HepG2 (cell line): ENCODE results near the gene PIEZO1.

Experiments used
- FOXK1 ChIP-seq: sonication (generic); formaldehyde crosslinking; IDR thresholded peaks from 2 replicates; pipeline ENCODE4 v1.4.0; 2020; ENCODE audit warnings: low read depth, missing genetic modification reagents, borderline replicate concordance
- HNRNPK ChIP-seq: fragments of 200-400 bp; formaldehyde crosslinking; IDR thresholded peaks from 2 replicates; pipeline ENCODE4 v1.6.1; 2018; ENCODE audit warnings: low read length, low read depth, moderate library complexity, mild to moderate bottlenecking; ENCODE audit not compliant: poor library complexity, severe bottlenecking
- IKZF1 ChIP-seq: fragments of 450-650 bp; IDR thresholded peaks from 2 replicates; pipeline ENCODE4 v1.7.1; 2016
- JUND ChIP-seq: sonication (generic); formaldehyde crosslinking; IDR thresholded peaks from 2 replicates; pipeline ENCODE4 v1.8.0; 2022; ENCODE audit warnings: mild to moderate bottlenecking, missing genetic modification reagents
- NR1H2 ChIP-seq: sonication (generic); formaldehyde crosslinking; IDR thresholded peaks from 2 replicates; pipeline ENCODE4 v1.8.1; 2022; ENCODE audit warnings: low read depth, missing genetic modification reagents, borderline replicate concordance
- NR2C2 ChIP-seq: sonication (generic); formaldehyde crosslinking; IDR thresholded peaks from 2 replicates; pipeline ENCODE4 v1.4.0; 2020; ENCODE audit warnings: missing genetic modification reagents, mild to moderate bottlenecking, moderate library complexity, borderline replicate concordance
- SAP130 ChIP-seq: IDR thresholded peaks from 2 replicates; pipeline ENCODE4 v1.6.1; 2016; ENCODE audit warnings: low read depth
- SMC3 ChIP-seq: IDR thresholded peaks from 2 replicates; pipeline ENCODE4 v1.6.1; 2011; ENCODE audit warnings: low read length, improper control_type of control experiment
- SP1 ChIP-seq, 2 experiments: fragments of 450-650 bp in 1 of 2; sonication (generic) in 1 of 2; formaldehyde crosslinking in 1 of 2; IDR thresholded peaks; 2 replicates each; pipeline versions ENCODE4 v1.4.0 to v1.6.1; 2016 to 2020; ENCODE audit warnings: missing genetic modification reagents in 1 of 2
- TAF15 ChIP-seq: fragments of 200-400 bp; formaldehyde crosslinking; IDR thresholded peaks from one replicate; pipeline ENCODE4 v1.6.1; 2018; ENCODE audit warnings: mild to moderate bottlenecking, low read depth, low read length; ENCODE audit not compliant: poor library complexity, severe bottlenecking
- TCF7L2 ChIP-seq: IDR thresholded peaks from 2 replicates; pipeline ENCODE4 v1.6.1; 2011; ENCODE audit warnings: mild to moderate bottlenecking, low read depth, low read length, moderate library complexity
- ZNF549 ChIP-seq: sonication (generic); formaldehyde crosslinking; IDR thresholded peaks from 2 replicates; pipeline ENCODE4 v1.5.0; 2020; ENCODE audit warnings: missing genetic modification reagents
- TF ChIP-seq, protein P1 (sequence below): sonication (generic); formaldehyde crosslinking; IDR thresholded peaks from 2 replicates; pipeline ENCODE4 v1.5.0; 2020; ENCODE audit warnings: mild to moderate bottlenecking, missing genetic modification reagents, moderate library complexity
- TF ChIP-seq, protein P2 (sequence below): fragments of 450-650 bp; IDR thresholded peaks from 2 replicates; pipeline ENCODE4 v1.6.1; 2017; ENCODE audit warnings: mild to moderate bottlenecking

DNA sequence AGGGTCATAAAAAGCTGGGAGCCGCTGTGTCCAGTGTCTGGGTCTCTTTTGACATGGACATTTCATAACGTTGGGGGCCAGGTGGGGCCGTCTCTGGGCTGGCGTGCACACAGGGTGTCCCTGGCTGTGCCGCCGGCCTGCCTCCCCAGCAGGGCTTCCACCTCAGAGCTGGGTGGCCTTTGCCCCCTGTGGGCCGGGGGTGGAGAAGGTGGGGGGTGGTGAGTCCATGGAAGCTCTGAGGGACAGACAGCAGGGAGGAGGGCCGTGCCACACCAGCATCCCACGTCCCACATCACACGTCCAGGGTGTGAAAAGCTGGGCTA, 97.8 kb downstream of the PIEZO1 start:
- TF ChIP-seq FOXK1 (CRISPR knock-in tag) (no peak), TAF15 (no peak), SAP130 (peak; percentile 55), NR1H2 (CRISPR knock-in tag) (no peak), SMC3 (no peak), TCF7L2 (no peak), NR2C2 (peak; percentile 22; the same call in 1 of the 2 replicates), IKZF1 (no peak), JUND (CRISPR knock-in tag) (no peak), HNRNPK (no peak), ZNF549 (CRISPR knock-in tag) (no peak), SP1 (IDR thresholded peaks at IDR 0.05) (no peak), SP1 (CRISPR knock-in tag; IDR thresholded peaks at IDR 0.05) (no peak)
- TF ChIP-seq, protein P1, sequence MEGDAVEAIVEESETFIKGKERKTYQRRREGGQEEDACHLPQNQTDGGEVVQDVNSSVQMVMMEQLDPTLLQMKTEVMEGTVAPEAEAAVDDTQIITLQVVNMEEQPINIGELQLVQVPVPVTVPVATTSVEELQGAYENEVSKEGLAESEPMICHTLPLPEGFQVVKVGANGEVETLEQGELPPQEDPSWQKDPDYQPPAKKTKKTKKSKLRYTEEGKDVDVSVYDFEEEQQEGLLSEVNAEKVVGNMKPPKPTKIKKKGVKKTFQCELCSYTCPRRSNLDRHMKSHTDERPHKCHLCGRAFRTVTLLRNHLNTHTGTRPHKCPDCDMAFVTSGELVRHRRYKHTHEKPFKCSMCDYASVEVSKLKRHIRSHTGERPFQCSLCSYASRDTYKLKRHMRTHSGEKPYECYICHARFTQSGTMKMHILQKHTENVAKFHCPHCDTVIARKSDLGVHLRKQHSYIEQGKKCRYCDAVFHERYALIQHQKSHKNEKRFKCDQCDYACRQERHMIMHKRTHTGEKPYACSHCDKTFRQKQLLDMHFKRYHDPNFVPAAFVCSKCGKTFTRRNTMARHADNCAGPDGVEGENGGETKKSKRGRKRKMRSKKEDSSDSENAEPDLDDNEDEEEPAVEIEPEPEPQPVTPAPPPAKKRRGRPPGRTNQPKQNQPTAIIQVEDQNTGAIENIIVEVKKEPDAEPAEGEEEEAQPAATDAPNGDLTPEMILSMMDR (CRISPR knock-in tag), result peak; percentile 37
- TF ChIP-seq, protein P2, sequence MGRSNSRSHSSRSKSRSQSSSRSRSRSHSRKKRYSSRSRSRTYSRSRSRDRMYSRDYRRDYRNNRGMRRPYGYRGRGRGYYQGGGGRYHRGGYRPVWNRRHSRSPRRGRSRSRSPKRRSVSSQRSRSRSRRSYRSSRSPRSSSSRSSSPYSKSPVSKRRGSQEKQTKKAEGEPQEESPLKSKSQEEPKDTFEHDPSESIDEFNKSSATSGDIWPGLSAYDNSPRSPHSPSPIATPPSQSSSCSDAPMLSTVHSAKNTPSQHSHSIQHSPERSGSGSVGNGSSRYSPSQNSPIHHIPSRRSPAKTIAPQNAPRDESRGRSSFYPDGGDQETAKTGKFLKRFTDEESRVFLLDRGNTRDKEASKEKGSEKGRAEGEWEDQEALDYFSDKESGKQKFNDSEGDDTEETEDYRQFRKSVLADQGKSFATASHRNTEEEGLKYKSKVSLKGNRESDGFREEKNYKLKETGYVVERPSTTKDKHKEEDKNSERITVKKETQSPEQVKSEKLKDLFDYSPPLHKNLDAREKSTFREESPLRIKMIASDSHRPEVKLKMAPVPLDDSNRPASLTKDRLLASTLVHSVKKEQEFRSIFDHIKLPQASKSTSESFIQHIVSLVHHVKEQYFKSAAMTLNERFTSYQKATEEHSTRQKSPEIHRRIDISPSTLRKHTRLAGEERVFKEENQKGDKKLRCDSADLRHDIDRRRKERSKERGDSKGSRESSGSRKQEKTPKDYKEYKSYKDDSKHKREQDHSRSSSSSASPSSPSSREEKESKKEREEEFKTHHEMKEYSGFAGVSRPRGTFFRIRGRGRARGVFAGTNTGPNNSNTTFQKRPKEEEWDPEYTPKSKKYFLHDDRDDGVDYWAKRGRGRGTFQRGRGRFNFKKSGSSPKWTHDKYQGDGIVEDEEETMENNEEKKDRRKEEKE, result no peak
